ENCODE results near the gene APOL4. TPM values are rescaled to one million over a fixed set of nuclear protein-coding genes. Genes with fewer than 3 reads are reported as not detected.
"Not testable (repeated sequence)": the region's sequence is repeated elsewhere in the genome, so short reads cannot be mapped to it uniquely, and the experiment has no call there.

The APOL4 gene
- total RNA-seq, 1 donor, result not detected

DNA sequence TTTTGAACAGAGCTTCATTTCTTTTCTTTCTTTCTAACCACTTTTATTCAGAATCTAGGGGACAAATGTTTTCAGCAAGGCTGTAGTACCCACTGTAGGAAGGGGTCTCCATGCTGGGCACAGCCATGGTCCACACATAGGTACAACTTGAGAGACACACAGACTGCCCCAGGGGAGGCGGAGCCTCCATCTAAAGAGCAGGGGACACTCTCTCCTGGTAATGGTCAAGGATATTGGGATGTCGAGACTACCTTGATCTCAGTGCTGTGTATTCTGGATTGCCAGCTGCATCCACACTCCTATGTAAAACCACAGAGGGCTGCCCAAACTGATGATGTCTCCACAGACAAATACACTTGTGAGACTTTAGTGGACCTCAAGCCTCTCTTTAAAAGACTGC, 38.1 kb downstream of the APOL4 start:
- H3K4me3 ChIP-seq (ENCODE audit: low read depth, low read length), result no peak overlapping the region
- DNase-seq (ENCODE audit: low read depth), result no peak
- TF ChIP-seq, protein P1, sequence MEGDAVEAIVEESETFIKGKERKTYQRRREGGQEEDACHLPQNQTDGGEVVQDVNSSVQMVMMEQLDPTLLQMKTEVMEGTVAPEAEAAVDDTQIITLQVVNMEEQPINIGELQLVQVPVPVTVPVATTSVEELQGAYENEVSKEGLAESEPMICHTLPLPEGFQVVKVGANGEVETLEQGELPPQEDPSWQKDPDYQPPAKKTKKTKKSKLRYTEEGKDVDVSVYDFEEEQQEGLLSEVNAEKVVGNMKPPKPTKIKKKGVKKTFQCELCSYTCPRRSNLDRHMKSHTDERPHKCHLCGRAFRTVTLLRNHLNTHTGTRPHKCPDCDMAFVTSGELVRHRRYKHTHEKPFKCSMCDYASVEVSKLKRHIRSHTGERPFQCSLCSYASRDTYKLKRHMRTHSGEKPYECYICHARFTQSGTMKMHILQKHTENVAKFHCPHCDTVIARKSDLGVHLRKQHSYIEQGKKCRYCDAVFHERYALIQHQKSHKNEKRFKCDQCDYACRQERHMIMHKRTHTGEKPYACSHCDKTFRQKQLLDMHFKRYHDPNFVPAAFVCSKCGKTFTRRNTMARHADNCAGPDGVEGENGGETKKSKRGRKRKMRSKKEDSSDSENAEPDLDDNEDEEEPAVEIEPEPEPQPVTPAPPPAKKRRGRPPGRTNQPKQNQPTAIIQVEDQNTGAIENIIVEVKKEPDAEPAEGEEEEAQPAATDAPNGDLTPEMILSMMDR (IDR thresholded peaks at IDR 0.05; ENCODE audit: insufficient read depth, low read depth, low read length), result no peak

DNA sequence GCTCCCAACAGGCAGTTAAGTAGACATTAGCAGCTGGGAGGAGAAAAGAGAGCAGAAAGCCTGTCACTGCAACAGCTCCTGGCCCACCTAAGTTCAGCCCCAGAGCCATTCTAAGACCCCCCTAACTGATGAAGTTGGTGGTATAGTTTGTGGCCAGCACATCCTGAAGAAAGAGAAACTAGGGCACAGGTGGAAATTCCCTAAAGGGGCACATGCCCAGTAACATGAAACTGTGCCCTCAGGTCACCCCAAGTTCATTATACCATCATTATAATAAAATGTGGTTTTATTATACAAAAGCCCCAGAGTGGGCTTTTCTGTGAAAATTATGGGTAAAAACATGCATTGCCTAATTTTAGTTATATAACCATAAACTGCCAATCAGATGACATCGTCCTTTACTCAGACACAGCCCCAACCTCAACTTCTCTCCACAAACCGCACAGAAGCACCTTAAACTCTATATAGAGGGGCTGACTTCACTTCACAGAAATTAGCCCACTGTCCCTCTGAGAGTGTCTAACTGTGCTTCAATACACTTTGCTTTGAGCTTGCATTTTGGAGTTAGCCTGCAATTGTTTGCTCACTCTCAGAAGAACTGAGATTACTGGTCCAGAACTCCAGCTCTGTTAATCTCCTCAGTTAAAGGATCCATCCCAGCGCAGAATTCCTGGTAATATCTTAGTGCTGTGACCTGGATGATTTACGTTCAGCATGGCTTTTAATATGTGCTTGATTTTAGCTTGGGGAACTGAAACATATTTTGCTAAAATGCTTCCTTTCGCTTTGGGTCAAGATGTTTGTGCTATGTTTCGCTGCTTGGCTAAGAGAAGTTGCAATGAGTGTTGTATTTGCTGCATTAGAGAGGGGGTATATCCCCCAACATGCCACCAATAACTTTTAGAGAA, 39.2 kb downstream of the APOL4 start:
- no peak overlapping the region for H3K4me3 ChIP-seq (ENCODE audit: low read depth, low read length)
- TF ChIP-seq, protein P1 (IDR thresholded peaks at IDR 0.05; ENCODE audit: insufficient read depth, low read depth, low read length), result no peak

GRCh38 chr22:36161793-36162126, 39.8 kb downstream of the APOL4 start:
- not testable (repeated sequence) for H3K4me3 ChIP-seq (ENCODE audit: low read depth, low read length); DNase-seq (ENCODE audit: low read depth)

More for the DNA sequence above, 39.2 kb downstream of the APOL4 start:
- no peak for DNase-seq (ENCODE audit: low read depth)

DNA sequence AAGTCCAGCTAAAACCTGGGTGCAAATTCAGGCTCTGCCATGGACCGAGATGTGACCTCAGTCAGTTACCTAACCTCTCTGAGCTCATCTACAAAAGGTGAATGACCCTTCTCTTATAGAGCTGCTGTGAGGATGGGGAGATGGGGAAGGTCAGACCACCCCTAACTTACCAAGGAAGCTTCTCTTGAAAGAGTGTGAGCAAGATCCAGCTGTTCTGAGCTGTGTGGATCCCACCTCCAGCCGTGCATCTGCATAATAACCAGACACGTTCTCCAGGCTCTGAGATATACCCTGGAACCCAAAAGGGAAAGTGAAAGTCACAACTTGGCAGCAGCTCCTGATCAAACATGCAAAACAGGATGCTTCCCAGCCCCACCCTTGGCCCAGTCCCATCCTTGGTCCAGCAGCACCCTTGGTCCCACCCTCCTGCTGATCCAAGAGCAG, 41.1 kb downstream of the APOL4 start, which contains the start of gene APOL3:
Gene APOL3 (minus strand): TSS at position 257 of the 444 bp plus-strand sequence. CDS start 11,700 bp downstream, outside the sequence.
- H3K4me3 ChIP-seq (ENCODE audit: low read depth, low read length), result peak within 1 kb of the TSS; percentile 47
- TF ChIP-seq, protein P1 (IDR thresholded peaks at IDR 0.05; ENCODE audit: insufficient read depth, low read depth, low read length), result no peak
- DNase-seq (ENCODE audit: low read depth), result peak; percentile 85

- peak; percentile 83 for DNase-seq (ENCODE audit: low read depth)
- TF ChIP-seq, protein P1 (IDR thresholded peaks at IDR 0.05; ENCODE audit: insufficient read depth, low read depth, low read length), result no peak
These were observed 44.8 kb downstream of the APOL4 start for GRCh38 chr22:36156515-36157419.

GRCh38 chr22:36156119-36156514, 45.5 kb downstream of the APOL4 start:
- TF ChIP-seq, protein P1 (IDR thresholded peaks at IDR 0.05; ENCODE audit: insufficient read depth, low read depth, low read length), result no peak
- H3K4me3 ChIP-seq (ENCODE audit: low read depth, low read length), result peak overlapping the region; percentile 52
- no peak for DNase-seq (ENCODE audit: low read depth)

More at GRCh38 chr22:36156515-36157419, 44.8 kb downstream of the APOL4 start:
- peak overlapping the region; percentile 52 for H3K4me3 ChIP-seq (ENCODE audit: low read depth, low read length)

DNA sequence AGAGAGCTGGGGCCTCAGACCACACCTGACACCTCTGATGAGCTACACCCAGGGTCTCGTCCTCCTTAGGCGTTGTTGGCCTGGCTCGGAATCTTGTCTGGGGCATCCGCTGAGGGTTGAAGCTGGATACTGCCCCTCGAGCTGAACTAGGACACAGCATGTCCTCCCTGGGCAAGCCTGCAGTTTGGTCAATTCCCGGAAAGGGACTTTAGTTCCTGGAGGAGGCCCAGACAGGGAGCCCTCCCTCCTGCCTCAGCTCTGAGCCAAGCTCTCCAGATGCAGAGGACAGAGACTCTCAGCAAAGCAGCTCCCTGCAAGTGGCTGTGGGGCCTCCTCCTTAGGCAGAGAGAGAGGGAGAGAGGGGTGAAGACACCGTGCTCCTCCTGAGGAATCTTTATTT, 45.9 kb downstream of the APOL4 start:
- DNase-seq (ENCODE audit: low read depth), result peak; percentile 52
- TF ChIP-seq, protein P1 (IDR thresholded peaks at IDR 0.05; ENCODE audit: insufficient read depth, low read depth, low read length), result no peak
- H3K4me3 ChIP-seq (ENCODE audit: low read depth, low read length), result no peak overlapping the region
